DMS 273 treated with DMSO at 0.1 percent for 48 hours (cell line): ENCODE results near the gene PF4V1.

Experiments
- DNase-seq: peaks from one replicate; lab custom pipeline; 2025; lab: John Stamatoyannopoulos, UW

PF4V1 gene

DNA sequence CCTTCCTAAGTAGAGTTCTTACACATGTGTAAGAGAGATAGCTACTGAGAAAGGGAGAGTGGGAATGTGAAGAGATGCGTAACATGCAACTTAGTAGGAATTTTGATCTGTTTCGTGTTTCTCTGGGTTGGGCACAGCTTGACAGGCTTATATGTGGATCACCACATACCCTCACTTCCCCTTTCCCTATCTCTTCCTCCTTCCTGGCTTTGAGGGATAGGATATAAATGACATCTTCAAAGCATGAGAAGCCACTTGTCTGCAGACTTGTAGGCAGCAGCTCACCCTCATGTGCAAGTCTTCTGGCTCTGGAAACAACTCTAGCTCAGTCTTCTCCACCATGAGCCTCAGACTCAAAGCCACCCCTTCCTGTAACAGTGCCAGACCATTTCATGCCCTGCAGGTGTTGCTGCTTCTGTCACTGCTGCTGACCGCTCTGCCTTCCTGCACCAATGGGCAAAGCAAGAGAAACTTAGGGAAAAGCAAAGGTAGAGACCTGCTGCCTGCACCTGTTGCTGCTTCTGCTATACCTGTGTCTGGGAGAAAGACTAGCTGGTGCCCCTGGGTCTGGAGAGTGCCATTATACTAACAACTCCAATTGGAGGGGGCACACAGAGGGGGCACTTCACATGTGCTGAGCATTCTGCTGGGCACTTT is 5.4 kb upstream of the PF4V1 start:
- no peak for DNase-seq

GRCh38 chr4:73848183-73848777 is 4.8 kb upstream of the PF4V1 start:
- DNase-seq = no peak

GRCh38 chr4:73850261-73850970 is 2.7 kb upstream of the PF4V1 start:
- DNase-seq = no peak

- DNase-seq = no peak
Observed at GRCh38 chr4:73851293-73851692, 1.8 kb upstream of the PF4V1 start.

- no peak for DNase-seq
Observed at GRCh38 chr4:73852771-73853170, 325 bp upstream of the PF4V1 start.

- DNase-seq = no peak
Observed at GRCh38 chr4:73853718-73854473, 800 bp downstream of the PF4V1 start.

- DNase-seq = no peak
Observed at GRCh38 chr4:73855406-73855805, 2.3 kb downstream of the PF4V1 start.

GRCh38 chr4:73856518-73856917 is 3.4 kb downstream of the PF4V1 start:
- DNase-seq = no peak

DNA sequence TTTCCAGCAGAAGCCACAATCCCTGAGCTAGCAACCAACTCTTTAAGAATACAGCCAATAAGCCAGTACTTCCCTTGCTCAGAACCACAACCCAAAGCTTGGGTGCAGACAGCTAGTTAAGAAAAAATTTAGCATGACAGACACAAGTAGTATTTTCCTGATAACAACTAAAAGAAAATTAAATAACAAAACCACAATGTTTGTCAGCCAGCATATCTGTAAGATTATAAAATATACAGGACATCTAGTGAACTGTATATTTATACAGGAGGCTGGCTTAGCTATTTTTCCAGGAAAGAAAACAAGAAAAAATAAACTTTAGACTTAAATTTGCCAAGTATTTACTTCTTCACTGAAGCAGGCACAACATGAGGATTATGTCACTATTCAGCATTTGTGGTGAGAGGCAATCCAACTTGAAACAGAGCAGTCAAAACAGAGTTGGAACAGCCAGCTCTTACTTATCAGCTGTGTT is 6.6 kb downstream of the PF4V1 start:
- DNase-seq = no peak

- DNase-seq = no peak
Observed at GRCh38 chr4:73860181-73860580, 7.1 kb downstream of the PF4V1 start.

- no peak for DNase-seq
Observed at GRCh38 chr4:73860917-73861316, 7.8 kb downstream of the PF4V1 start.

GRCh38 chr4:73862322-73862721 is 9.2 kb downstream of the PF4V1 start:
- DNase-seq = no peak

- DNase-seq = no peak
Observed at GRCh38 chr4:73864365-73864764, 11.3 kb downstream of the PF4V1 start.

- DNase-seq = no peak
Observed at GRCh38 chr4:73864961-73865360, 11.9 kb downstream of the PF4V1 start.

DNA sequence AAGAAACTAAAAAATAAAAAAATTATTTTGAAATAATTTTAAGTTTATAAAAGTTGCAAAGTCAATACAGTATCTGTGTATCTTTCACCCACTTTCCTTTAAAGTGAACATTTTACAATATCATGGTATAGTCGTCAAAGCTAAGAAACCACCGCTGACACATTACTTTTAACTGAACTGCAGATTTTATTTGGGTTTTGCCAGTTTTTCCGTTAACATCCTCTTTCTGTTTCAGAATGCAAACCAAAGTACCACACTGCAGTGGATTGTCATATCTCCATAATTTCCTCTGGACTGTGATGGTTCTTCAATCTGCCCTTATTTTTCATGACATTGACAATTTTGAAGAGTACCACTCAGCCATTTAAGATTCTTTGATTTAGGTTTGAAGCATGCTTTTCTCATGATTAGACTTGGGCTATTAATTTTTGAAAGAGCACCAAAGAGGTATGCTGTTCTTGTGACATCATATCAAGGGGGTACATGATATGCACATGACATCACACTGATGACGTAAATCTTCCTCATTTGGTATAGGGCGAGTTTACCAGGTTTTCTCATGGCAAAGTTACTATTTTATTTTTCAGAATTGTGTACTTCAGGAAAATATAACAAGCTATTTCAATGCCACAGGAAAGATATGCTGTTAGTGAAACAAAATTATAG is 12.5 kb downstream of the PF4V1 start:
- no peak for DNase-seq

- no peak for DNase-seq
Observed at GRCh38 chr4:73866246-73866645, 13.2 kb downstream of the PF4V1 start.

DNA sequence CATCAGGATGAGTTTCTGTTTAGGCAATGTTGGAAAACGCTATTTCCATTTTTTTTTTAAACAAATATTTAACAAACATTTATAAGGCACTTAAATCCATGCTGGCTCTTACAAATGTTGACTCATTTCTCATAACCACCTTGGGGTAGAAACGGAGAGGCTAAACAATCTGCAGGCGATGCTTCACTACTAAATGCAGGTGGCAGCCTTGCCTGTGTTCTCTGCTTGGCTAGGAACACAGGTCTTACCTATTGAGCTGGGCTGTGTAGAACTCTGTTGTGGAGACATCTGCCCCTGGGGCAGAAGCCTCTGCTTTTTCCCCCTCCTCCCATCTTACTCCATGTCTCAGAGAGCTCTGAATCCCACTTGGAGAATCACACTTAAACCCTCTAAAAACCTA is 14.7 kb downstream of the PF4V1 start:
- no peak for DNase-seq

- DNase-seq = no peak
Observed at GRCh38 chr4:73868206-73869129, 15.4 kb downstream of the PF4V1 start.

GRCh38 chr4:73869130-73870055 is 16.3 kb downstream of the PF4V1 start, which contains the start of gene CXCL1:
CXCL1 (plus strand) TSS chr4:73869393; CDS start chr4:73869471, 78 bp downstream.
- no peak for DNase-seq

DNA sequence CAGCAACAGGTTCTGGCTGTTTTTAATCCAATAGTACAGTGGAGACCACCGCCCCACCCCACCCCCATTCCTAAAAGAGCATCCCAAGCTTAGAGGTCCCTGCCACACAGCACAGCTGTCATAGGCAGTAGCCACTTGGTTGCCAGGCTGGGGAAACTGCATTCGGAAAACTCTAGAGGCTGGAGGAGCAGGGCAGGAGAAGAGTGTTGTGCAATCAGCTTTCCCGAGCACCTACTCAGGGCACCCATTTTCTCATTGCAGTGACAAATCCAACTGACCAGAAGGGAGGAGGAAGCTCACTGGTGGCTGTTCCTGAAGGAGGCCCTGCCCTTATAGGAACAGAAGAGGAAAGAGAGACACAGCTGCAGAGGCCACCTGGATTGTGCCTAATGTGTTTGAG is 17.2 kb downstream of the PF4V1 start:
- DNase-seq = no peak
